ENCODE results near the gene ATP8B4. TPM values are rescaled to one million over a fixed set of nuclear protein-coding genes. Genes with fewer than 3 reads are reported as not detected.

ATP8B4 gene
- total and polyA plus RNA-seq, 2 donors (not counting 3 experiments of a cell fraction or from before 2014, with no cell fraction given): not detected

DNA sequence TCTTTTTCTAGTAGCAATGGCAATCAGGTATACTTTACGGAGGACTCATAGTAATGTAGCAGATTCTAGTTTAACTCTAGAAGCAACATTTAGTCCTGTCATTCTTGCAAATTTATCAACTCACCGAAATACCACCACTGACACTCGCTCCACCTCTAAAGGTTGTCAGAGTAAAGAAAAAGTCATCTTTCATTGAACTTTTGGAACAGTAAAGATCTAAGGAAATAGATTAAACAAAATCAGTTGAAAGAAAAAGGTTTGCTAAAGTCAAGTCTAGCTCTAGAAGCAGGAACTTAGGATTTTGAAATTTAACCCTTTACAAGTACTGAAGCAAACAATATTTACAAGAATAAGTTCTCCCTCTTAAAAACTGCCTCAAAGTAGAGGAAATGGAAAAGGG is 8.7 kb downstream of the ATP8B4 start:
- dilution Hi-C loops (cut with MboI; ENCODE audit: extremely low pct_ligation_motif_present, low sequenced_read_pairs) (no loop called here), intact Hi-C loops (cut with micrococcal nuclease) (no loop called here)
- ChIA-PET POLR2A (no interaction called here), CTCF (interaction anchor here (0.7 to 0.8 kb wide), 3 partner anchors 15 to 35 kb away, joined by 3 to 4 read pairs (median 3); no protein-coding TSS in a partner anchor)
- Histone ChIP-seq H3K9me3 (replicated peaks; ENCODE audit: control insufficient read depth, insufficient read depth, low read length) (no peaks in the 10 kb centered on the region), H3K9me1 (replicated peaks; ENCODE audit: control insufficient read depth, extremely low read depth, insufficient read depth, low read length) (no peaks in the 10 kb centered on the region), H3K27ac (ENCODE audit: insufficient read depth, low read depth, low read length) (no peak overlapping the region), H3K4me1 (ENCODE audit: control insufficient read depth, extremely low read depth, insufficient read depth, low read length) (no peaks in the 10 kb centered on the region), H3K36me3 (ENCODE audit: control insufficient read depth in 2 of 2, extremely low read depth in 1 of 2, insufficient read depth in 2 of 2, low read length in 2 of 2) (no peaks in the 10 kb centered on the region), H3K27me3 (ENCODE audit: control insufficient read depth in 2 of 2, insufficient read depth in 2 of 2, low read length in 2 of 2) (peaks cover 8 to 18% of the 10 kb centered on the region in 2 experiments), H2AFZ (ENCODE audit: low read depth, low read length) (no peak overlapping the region), H3K9ac (replicated peaks; ENCODE audit: extremely low read depth, insufficient read depth, low read length) (no peak overlapping the region), H4K20me1 (replicated peaks; ENCODE audit: control insufficient read depth, extremely low read depth, insufficient read depth, low read length) (no peaks in the 10 kb centered on the region), H3K4me2 (ENCODE audit: insufficient read depth, low read length) (no peak overlapping the region), H3K4me3 (replicated peaks in 1 of 3; ENCODE audit: insufficient read depth in 1 of 3, low read depth in 1 of 3, low read length in 3 of 3) (no peak overlapping the region), H3K79me2 (ENCODE audit: control insufficient read depth, insufficient read depth, low read length) (no peaks in the 10 kb centered on the region)
- DNase-seq (ENCODE audit: low read depth, low spot score): no peak
- no peak for FAIRE-seq
- no TSS peak for BruUV-seq (replicated peaks)
- TF ChIP-seq POLR2AphosphoS5 (IDR thresholded peaks at IDR 0.05; ENCODE audit: insufficient read depth, low read depth, low read length): no peak
- TF ChIP-seq, protein P1, sequence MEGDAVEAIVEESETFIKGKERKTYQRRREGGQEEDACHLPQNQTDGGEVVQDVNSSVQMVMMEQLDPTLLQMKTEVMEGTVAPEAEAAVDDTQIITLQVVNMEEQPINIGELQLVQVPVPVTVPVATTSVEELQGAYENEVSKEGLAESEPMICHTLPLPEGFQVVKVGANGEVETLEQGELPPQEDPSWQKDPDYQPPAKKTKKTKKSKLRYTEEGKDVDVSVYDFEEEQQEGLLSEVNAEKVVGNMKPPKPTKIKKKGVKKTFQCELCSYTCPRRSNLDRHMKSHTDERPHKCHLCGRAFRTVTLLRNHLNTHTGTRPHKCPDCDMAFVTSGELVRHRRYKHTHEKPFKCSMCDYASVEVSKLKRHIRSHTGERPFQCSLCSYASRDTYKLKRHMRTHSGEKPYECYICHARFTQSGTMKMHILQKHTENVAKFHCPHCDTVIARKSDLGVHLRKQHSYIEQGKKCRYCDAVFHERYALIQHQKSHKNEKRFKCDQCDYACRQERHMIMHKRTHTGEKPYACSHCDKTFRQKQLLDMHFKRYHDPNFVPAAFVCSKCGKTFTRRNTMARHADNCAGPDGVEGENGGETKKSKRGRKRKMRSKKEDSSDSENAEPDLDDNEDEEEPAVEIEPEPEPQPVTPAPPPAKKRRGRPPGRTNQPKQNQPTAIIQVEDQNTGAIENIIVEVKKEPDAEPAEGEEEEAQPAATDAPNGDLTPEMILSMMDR (IDR thresholded peaks at IDR 0.05; ENCODE audit: extremely low read depth in 1 of 2, insufficient read depth in 1 of 2, low read depth in 1 of 2, low read length in 2 of 2): no peak
- no peak for TF ChIP-seq EZH2 (IDR thresholded peaks at IDR 0.05; ENCODE audit: borderline replicate concordance, low read depth, low read length, severe bottlenecking)
- no peak for TF ChIP-seq GATA2 (IDR thresholded peaks at IDR 0.05; ENCODE audit: insufficient read depth, insufficient read length, low read depth, low read length)

Measured in endothelial cell of umbilical vein (primary cell).